ENCODE data around the gene NANP. TPM values are rescaled to one million over a fixed set of nuclear protein-coding genes. Genes with fewer than 3 reads are reported as not detected.

The NANP gene
- total RNA-seq, 1 experiment from 2014 or later, result 7.3 TPM

GRCh38 chr20:25619514-25619913 lies 4.3 kb downstream of the NANP start:
- DNase-seq (ENCODE audit: low read depth, low spot score) (no peak), ATAC-seq (no peak)
- Histone ChIP-seq H3K4me1 (ENCODE audit: control insufficient read depth, insufficient read depth, low read length) (peaks cover 7% of the 10 kb centered on the region; the same call in 1 of the 2 replicates), H3K4me3 (ENCODE audit: low read depth in 2 of 2, low read length in 2 of 2) (no peak overlapping the region), H3K27ac (ENCODE audit: low read length) (no peak overlapping the region), H3K9me3 (ENCODE audit: control insufficient read depth, insufficient read depth, low read depth, low read length) (no peaks in the 10 kb centered on the region), H3K36me3 (ENCODE audit: control insufficient read depth, insufficient read depth, low read length) (no peaks in the 10 kb centered on the region; the same call in 1 of the 2 replicates), H3K27me3 (ENCODE audit: control insufficient read depth, insufficient read depth, low read length) (no peaks in the 10 kb centered on the region)
- TF ChIP-seq CTCF (IDR thresholded peaks at IDR 0.05), result no peak
- TF ChIP-seq, protein P1, sequence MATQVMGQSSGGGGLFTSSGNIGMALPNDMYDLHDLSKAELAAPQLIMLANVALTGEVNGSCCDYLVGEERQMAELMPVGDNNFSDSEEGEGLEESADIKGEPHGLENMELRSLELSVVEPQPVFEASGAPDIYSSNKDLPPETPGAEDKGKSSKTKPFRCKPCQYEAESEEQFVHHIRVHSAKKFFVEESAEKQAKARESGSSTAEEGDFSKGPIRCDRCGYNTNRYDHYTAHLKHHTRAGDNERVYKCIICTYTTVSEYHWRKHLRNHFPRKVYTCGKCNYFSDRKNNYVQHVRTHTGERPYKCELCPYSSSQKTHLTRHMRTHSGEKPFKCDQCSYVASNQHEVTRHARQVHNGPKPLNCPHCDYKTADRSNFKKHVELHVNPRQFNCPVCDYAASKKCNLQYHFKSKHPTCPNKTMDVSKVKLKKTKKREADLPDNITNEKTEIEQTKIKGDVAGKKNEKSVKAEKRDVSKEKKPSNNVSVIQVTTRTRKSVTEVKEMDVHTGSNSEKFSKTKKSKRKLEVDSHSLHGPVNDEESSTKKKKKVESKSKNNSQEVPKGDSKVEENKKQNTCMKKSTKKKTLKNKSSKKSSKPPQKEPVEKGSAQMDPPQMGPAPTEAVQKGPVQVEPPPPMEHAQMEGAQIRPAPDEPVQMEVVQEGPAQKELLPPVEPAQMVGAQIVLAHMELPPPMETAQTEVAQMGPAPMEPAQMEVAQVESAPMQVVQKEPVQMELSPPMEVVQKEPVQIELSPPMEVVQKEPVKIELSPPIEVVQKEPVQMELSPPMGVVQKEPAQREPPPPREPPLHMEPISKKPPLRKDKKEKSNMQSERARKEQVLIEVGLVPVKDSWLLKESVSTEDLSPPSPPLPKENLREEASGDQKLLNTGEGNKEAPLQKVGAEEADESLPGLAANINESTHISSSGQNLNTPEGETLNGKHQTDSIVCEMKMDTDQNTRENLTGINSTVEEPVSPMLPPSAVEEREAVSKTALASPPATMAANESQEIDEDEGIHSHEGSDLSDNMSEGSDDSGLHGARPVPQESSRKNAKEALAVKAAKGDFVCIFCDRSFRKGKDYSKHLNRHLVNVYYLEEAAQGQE (IDR thresholded peaks at IDR 0.05; ENCODE audit: insufficient read depth in 1 of 2, low read depth in 2 of 2, low read length in 1 of 2), result no peak
- no peak for TF ChIP-seq TCF7L2 (IDR thresholded peaks at IDR 0.05; ENCODE audit: low read depth, low read length)
- no peak for TF ChIP-seq SIN3A (IDR thresholded peaks at IDR 0.05; ENCODE audit: borderline replicate concordance, insufficient read depth, low read depth, low read length)
- TF ChIP-seq POLR2AphosphoS5 (IDR thresholded peaks at IDR 0.05; ENCODE audit: low read depth, low read length), result no peak
- ChIA-PET CTCF (no interaction called here), POLR2A (interaction anchor here (0.8 kb wide), 1 partner anchor 28 kb away, joined by 3 read pairs; no protein-coding TSS in a partner anchor)
- in situ Hi-C loops (cut with HindIII; ENCODE audit: low pct_unique_long_range_greater_than_20kb, low sequenced_read_pairs), result no loop called here
- intact Hi-C loops (cut with micrococcal nuclease; ENCODE audit: unreplicated experiment), result no loop called here
- no TSS peak for BruUV-seq (replicated peaks)

DNA sequence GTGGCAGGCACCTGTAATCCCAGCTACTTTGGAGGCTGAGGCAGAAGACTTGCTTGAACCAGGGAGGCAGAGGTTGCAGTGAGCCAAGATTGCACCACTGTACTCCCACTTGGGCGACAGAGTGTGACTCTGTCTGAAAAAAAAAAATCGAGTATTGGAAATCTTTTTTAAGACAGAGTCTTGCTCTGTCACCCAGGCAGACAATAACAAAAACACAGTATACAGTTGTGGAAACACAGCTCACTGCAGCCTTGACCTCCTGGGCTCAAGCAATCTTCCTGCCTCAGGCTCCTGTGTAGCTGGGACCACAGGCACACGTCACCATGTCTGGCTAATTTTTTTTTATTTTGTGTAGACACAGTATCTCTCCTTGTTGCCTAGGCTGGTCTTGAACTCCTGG lies 15.0 kb downstream of the NANP start:
- H3K4me3 ChIP-seq (ENCODE audit: low read depth in 2 of 2, low read length in 2 of 2), result no peak overlapping the region
- CTCF ChIA-PET, result no interaction called here
- BruUV-seq (replicated peaks), result no TSS peak
- intact Hi-C loops (cut with micrococcal nuclease; ENCODE audit: unreplicated experiment) (no loop called here), in situ Hi-C loops (cut with HindIII; ENCODE audit: low pct_unique_long_range_greater_than_20kb, low sequenced_read_pairs) (no loop called here)
- TF ChIP-seq TCF7L2 (IDR thresholded peaks at IDR 0.05; ENCODE audit: low read depth, low read length) (no peak), CTCF (IDR thresholded peaks at IDR 0.05) (no peak), SIN3A (IDR thresholded peaks at IDR 0.05; ENCODE audit: borderline replicate concordance, insufficient read depth, low read depth, low read length) (no peak), POLR2AphosphoS5 (IDR thresholded peaks at IDR 0.05; ENCODE audit: low read depth, low read length) (no peak)
- TF ChIP-seq, protein P1 (IDR thresholded peaks at IDR 0.05; ENCODE audit: insufficient read depth in 1 of 2, low read depth in 2 of 2, low read length in 1 of 2), result no peak
- H3K27me3 ChIP-seq (ENCODE audit: control insufficient read depth, insufficient read depth, low read length), result no peaks in the 10 kb centered on the region
- H3K9me3 ChIP-seq (ENCODE audit: control insufficient read depth, insufficient read depth, low read depth, low read length), result no peaks in the 10 kb centered on the region
- H3K27ac ChIP-seq (ENCODE audit: low read length), result no peak overlapping the region
- DNase-seq (ENCODE audit: low read depth, low spot score) (no peak), ATAC-seq (no peak)
- no peaks in the 10 kb centered on the region for H3K4me1 ChIP-seq (ENCODE audit: control insufficient read depth, insufficient read depth, low read length)
- no peaks in the 10 kb centered on the region for H3K36me3 ChIP-seq (ENCODE audit: control insufficient read depth, insufficient read depth, low read length)
- POLR2A ChIA-PET, result no interaction called here

Measured in Panc1 (cell line).